GM18526 (cell line): ENCODE results near the gene SOX6.

Experiments used
- POLR2A ChIP-seq: IDR thresholded peaks from 3 replicates; pipeline ENCODE4 v1.6.1; 2011; ENCODE audit not compliant: insufficient read length; ENCODE audit errors: extremely low read depth

Gene SOX6

GRCh38 chr11:15958910-15959309, 397.4 kb downstream of the SOX6 start:
- TF ChIP-seq POLR2A: no peak

DNA sequence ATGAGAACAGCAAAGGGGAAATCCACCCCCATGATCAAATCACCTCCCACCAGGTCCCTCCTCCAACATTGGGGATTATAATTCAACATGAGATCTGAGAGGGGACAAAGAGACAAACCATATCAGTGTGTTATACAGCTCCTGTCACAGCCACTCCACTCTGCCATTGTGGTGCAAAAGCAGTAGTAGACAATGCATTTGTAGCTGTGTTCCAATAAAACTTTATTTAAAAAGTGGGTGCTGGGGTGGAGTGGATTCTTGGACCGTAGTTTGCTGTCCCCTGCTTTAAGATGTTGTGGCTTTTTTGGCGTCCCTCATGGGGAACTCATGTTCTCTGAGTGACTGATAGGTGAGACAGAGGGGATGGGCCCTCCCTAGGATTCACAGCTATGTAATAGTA, 399.1 kb downstream of the SOX6 start:
- TF ChIP-seq POLR2A: no peak

- no peak for TF ChIP-seq POLR2A
Measured at GRCh38 chr11:15956302-15956701, 400.0 kb downstream of the SOX6 start.

GRCh38 chr11:15955595-15955994, 400.8 kb downstream of the SOX6 start:
- TF ChIP-seq POLR2A: no peak

DNA sequence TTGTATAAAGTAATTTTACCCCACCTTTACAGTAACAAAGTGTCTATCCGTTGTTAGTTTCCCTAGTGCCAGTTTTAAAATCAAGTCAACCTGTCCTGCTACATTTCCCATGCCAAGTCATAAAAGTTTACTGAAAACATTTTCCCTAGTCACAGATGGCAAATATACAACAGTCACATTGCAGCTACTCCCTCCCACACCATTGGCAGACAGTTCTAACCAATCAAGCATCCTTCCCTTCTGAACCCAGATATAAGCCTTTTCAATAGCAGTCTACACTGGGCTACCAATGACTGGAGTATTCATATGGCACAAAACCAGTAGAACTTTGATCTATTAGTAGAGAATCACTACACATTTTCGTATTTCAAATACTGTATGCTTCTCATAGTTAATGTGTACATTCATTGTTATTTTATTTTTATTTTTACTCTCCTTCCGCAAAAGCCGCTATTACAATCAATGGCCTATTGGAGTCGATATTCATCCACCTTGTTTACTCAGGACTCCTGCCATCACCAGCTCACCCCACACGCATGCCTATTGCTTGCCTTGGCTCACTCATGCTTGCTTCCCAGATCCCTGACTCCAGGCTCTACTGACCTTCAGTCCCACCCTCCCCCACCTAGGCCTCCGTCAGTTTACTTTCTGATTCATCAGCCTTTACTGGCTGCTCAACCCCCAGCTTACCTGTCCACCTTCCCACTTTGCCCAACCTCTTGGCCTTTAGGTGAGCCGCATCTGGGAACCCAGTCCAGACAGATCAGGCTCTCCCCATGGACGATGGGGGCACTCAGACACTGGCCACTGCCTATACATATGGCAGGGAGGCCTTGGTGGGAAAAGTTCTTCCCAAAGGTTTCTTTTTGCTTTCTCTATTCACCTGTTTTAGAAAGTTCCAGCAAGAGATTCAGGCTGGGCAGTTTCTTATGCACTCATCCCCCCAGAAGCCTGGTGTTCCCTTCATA, 408.4 kb downstream of the SOX6 start:
- TF ChIP-seq POLR2A: no peak

DNA sequence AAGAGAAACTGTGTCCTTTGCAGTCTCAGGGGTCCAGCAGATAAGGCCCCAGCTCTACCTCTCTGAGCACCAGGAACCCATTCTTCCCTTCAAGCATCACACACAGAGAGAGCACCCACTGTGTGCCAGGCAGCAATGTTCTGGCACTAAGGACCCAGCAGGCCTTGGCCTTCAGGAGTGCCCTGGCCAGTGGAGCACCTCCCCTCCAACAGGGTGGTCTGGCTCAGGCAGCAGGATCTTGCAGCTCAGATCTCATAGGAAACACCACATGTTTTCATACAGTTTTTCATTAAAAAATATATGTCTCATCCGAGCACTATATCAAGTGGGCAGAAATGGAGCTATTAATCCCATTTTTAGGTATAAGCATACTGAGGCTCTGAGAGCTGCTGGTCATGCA, 410.6 kb downstream of the SOX6 start:
- no peak for TF ChIP-seq POLR2A

GRCh38 chr11:15944460-15944859, 411.9 kb downstream of the SOX6 start:
- TF ChIP-seq POLR2A: no peak

GRCh38 chr11:15943418-15944197, 412.7 kb downstream of the SOX6 start:
- no peak for TF ChIP-seq POLR2A

GRCh38 chr11:15942936-15943335, 413.4 kb downstream of the SOX6 start:
- TF ChIP-seq POLR2A: no peak

GRCh38 chr11:15942126-15942525, 414.2 kb downstream of the SOX6 start:
- no peak for TF ChIP-seq POLR2A

GRCh38 chr11:15941206-15941770, 415.1 kb downstream of the SOX6 start:
- no peak for TF ChIP-seq POLR2A

GRCh38 chr11:15940462-15941205, 415.7 kb downstream of the SOX6 start:
- TF ChIP-seq POLR2A: no peak

GRCh38 chr11:15938983-15939382, 417.4 kb downstream of the SOX6 start:
- TF ChIP-seq POLR2A: no peak

DNA sequence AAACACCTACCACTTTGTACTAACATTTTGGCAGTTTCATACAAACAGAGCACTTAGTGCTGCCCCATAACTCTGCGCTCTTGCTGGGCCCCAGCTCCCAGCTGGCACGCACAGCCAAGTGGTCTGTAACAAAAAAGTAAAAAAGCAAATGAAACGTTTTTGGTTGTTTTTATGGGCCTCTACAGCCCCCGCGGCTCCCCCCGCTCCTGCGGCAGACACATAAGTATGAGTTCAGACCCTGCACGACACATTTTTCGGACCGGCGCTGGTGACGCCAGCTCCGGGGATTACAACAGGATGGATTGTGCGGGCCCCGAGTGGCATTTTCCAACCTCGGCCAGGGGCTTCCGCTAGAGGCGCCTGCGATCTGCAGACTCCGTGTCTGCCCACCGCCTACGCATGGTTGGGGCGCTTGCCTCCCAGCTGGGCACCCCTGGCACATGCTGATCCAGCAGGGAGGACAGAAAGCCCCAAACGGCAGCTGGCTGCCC, 418.2 kb downstream of the SOX6 start:
- no peak for TF ChIP-seq POLR2A

GRCh38 chr11:15937601-15938120, 418.7 kb downstream of the SOX6 start:
- no peak for TF ChIP-seq POLR2A
